HL-60 (cell line): ENCODE results near the gene TMEM151B.
A peak's percentile ranks its signal among the peaks of the same experiment; 100 is the strongest.

Experiments used
- GABPA ChIP-seq: IDR thresholded peaks from 2 replicates; pipeline ENCODE4 v1.6.1; 2012; ENCODE audit warnings: low read depth
- POLR2AphosphoS5 ChIP-seq: IDR thresholded peaks from 2 replicates; pipeline ENCODE4 v1.6.1; 2012; ENCODE audit warnings: low read depth
- TF ChIP-seq, protein P1 (sequence below): IDR thresholded peaks from one replicate; pipeline ENCODE4 v1.5.1; 2011; ENCODE audit warnings: low read length, control low read depth, inconsistent platforms; ENCODE audit not compliant: insufficient read depth
- TF ChIP-seq, protein P2 (sequence below): IDR thresholded peaks from 2 replicates; pipeline ENCODE4 v1.6.1; 2012; ENCODE audit warnings: low read depth; ENCODE audit not compliant: insufficient replicate concordance

DNA sequence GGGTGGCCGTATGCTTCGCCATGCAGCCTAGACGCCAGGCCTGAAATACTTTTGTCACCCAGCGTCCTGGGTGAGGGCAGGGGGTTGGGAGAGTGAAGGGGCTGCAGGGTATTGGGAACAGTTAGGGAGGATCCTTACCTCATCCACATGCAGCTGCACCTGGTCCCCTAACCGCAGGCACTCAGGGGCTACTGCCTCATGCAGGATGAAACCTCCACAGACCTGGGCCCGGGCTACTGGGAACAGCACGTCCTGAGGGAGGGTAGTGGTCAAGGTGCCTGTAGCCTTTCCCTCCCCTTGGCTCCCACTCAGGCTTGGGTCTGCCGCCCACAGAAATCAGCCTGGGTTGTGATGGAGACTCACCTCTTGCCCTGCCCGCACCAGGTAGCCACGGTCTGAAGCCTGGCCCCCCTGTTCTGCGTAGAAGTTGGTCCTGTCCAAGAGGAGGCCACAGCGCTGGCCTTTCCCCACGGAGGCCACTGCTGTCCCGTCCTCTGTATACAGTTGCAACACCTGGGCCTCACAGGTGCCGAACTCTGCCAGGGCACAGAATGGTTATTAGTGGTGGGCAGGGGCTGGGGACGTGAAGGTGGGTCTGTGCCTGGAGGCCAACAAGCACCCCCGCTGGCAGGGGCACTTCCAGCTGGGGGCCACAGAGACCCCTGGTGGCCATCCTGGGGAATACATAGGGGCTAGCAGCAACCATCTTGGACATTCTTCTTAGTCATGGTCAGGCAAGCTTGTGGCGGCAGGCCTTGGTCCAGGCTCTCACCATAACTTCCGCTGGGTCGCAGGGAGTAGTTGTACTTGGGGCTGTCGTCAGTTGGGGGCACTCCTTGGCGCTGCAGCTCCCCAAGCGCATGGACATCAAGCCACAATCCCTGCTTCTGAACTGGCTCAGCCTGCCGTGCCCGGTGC is 34.3 kb downstream of the TMEM151B start:
- TF ChIP-seq, protein P1, sequence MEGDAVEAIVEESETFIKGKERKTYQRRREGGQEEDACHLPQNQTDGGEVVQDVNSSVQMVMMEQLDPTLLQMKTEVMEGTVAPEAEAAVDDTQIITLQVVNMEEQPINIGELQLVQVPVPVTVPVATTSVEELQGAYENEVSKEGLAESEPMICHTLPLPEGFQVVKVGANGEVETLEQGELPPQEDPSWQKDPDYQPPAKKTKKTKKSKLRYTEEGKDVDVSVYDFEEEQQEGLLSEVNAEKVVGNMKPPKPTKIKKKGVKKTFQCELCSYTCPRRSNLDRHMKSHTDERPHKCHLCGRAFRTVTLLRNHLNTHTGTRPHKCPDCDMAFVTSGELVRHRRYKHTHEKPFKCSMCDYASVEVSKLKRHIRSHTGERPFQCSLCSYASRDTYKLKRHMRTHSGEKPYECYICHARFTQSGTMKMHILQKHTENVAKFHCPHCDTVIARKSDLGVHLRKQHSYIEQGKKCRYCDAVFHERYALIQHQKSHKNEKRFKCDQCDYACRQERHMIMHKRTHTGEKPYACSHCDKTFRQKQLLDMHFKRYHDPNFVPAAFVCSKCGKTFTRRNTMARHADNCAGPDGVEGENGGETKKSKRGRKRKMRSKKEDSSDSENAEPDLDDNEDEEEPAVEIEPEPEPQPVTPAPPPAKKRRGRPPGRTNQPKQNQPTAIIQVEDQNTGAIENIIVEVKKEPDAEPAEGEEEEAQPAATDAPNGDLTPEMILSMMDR = peak; percentile 43
- TF ChIP-seq GABPA (no peak), POLR2AphosphoS5 (no peak)
- TF ChIP-seq, protein P2, sequence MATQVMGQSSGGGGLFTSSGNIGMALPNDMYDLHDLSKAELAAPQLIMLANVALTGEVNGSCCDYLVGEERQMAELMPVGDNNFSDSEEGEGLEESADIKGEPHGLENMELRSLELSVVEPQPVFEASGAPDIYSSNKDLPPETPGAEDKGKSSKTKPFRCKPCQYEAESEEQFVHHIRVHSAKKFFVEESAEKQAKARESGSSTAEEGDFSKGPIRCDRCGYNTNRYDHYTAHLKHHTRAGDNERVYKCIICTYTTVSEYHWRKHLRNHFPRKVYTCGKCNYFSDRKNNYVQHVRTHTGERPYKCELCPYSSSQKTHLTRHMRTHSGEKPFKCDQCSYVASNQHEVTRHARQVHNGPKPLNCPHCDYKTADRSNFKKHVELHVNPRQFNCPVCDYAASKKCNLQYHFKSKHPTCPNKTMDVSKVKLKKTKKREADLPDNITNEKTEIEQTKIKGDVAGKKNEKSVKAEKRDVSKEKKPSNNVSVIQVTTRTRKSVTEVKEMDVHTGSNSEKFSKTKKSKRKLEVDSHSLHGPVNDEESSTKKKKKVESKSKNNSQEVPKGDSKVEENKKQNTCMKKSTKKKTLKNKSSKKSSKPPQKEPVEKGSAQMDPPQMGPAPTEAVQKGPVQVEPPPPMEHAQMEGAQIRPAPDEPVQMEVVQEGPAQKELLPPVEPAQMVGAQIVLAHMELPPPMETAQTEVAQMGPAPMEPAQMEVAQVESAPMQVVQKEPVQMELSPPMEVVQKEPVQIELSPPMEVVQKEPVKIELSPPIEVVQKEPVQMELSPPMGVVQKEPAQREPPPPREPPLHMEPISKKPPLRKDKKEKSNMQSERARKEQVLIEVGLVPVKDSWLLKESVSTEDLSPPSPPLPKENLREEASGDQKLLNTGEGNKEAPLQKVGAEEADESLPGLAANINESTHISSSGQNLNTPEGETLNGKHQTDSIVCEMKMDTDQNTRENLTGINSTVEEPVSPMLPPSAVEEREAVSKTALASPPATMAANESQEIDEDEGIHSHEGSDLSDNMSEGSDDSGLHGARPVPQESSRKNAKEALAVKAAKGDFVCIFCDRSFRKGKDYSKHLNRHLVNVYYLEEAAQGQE = no peak
